COR-L47 (cell line): Measurements from ENCODE around the gene FAM131B.

Experiments used
- DNase-seq: peaks from one replicate; lab custom pipeline; 2025; lab: John Stamatoyannopoulos, UW

FAM131B gene

GRCh38 chr7:143356414-143357050, 6.0 kb downstream of the FAM131B start:
- no peak for DNase-seq

GRCh38 chr7:143355450-143356385, 6.8 kb downstream of the FAM131B start:
- no peak for DNase-seq

GRCh38 chr7:143354965-143355364, 7.5 kb downstream of the FAM131B start:
- DNase-seq: no peak

GRCh38 chr7:143354376-143354775, 8.1 kb downstream of the FAM131B start:
- no peak for DNase-seq

GRCh38 chr7:143352531-143353002, 9.9 kb downstream of the FAM131B start:
- DNase-seq: no peak

GRCh38 chr7:143351574-143351973, 10.9 kb downstream of the FAM131B start:
- DNase-seq: no peak

GRCh38 chr7:143351060-143351459, 11.5 kb downstream of the FAM131B start:
- no peak for DNase-seq

GRCh38 chr7:143347950-143348349, 14.6 kb downstream of the FAM131B start:
- DNase-seq: no peak

- DNase-seq: no peak
These were observed 16.5 kb downstream of the FAM131B start for GRCh38 chr7:143346018-143346417.

- peak; percentile 43 for DNase-seq
These were observed 17.0 kb downstream of the FAM131B start for GRCh38 chr7:143345428-143345900.

- no peak for DNase-seq
These were observed 18.9 kb downstream of the FAM131B start for GRCh38 chr7:143343596-143343995.

- no peak for DNase-seq
These were observed 20.7 kb downstream of the FAM131B start for GRCh38 chr7:143341842-143342241.

- no peak for DNase-seq
These were observed 25.3 kb downstream of the FAM131B start for GRCh38 chr7:143337216-143337615.

GRCh38 chr7:143334244-143334643, 28.3 kb downstream of the FAM131B start:
- no peak for DNase-seq

- DNase-seq: no peak
These were observed 31.2 kb downstream of the FAM131B start for GRCh38 chr7:143331179-143331801.

- DNase-seq: no peak
These were observed 32.9 kb downstream of the FAM131B start for GRCh38 chr7:143329471-143330170.

- DNase-seq: no peak
These were observed 34.6 kb downstream of the FAM131B start for GRCh38 chr7:143327903-143328302.

GRCh38 chr7:143325240-143325639, 37.3 kb downstream of the FAM131B start:
- no peak for DNase-seq

GRCh38 chr7:143323653-143324052, 38.9 kb downstream of the FAM131B start:
- DNase-seq: no peak

- no peak for DNase-seq
These were observed 39.5 kb downstream of the FAM131B start for GRCh38 chr7:143322760-143323633.

- DNase-seq: no peak
These were observed 40.8 kb downstream of the FAM131B start for GRCh38 chr7:143321734-143322133.
